Ectodermal cell (in vitro differentiated cells): Measurements from ENCODE around the gene CEP78.
"Not testable (repeated sequence)": the region's sequence is repeated elsewhere in the genome, so short reads cannot be mapped to it uniquely, and the experiment has no call there.

Source experiments
- H3K27ac ChIP-seq: 2 replicates; pipeline ENCODE4 v1.7.0; 2013; ENCODE audit warnings: mild to moderate bottlenecking, low read depth, low read length; ENCODE audit not compliant: insufficient read depth, poor library complexity, severe bottlenecking
- H3K27me3 ChIP-seq: 2 replicates; pipeline ENCODE4 v1.7.0; 2013; ENCODE audit warnings: mild to moderate bottlenecking, low read length; ENCODE audit not compliant: insufficient read depth, control insufficient read depth, poor library complexity, severe bottlenecking
- H3K36me3 ChIP-seq: one replicate; pipeline ENCODE4 v1.7.0; 2013; ENCODE audit warnings: low read length; ENCODE audit not compliant: control insufficient read depth, insufficient read depth
- H3K4me1 ChIP-seq: one replicate; pipeline ENCODE4 v1.7.0; 2013; ENCODE audit warnings: low read length; ENCODE audit not compliant: control insufficient read depth, insufficient read depth
- H3K4me3 ChIP-seq: 2 replicates; pipeline ENCODE4 v1.7.0; 2013; ENCODE audit warnings: low read depth, low read length, control low read depth; ENCODE audit not compliant: insufficient read depth
- H3K9me3 ChIP-seq: 2 replicates; pipeline ENCODE4 v1.7.0; 2013; ENCODE audit warnings: mild to moderate bottlenecking, low read length, moderate library complexity; ENCODE audit not compliant: control insufficient read depth
- WGBS, 2 experiments: methylation state at CpG; one replicate each; pipeline ENCODE4 v1.1.7; 2013; ENCODE audit warnings: missing lambda C conversion rate in 2 of 2; 5-methylcytosine and 5-hydroxymethylcytosine counted together

CEP78 gene

DNA sequence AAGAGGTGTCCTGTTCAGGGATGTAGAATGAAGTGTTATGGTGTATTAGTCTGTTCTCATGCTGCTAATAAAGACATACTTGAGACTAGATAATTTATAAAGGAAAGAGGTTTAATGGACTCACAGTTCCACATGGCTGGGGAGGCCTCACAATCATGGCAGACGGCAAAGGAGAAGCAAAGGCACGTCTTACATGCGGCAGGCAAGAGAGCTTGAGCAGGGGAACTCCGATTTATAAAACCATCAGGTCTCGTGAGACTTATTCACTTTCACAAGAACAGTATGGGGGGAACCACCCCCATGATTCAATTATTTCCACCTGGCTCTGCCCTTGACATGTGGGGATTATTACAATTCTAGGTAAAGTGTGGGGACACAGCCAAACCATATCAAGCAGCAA lies 3.4 kb upstream of the CEP78 start:
- WGBS, 2 experiments = 92 to 93% methylated on average over 5 of the region's 5 CpGs

GRCh38 chr9:78234810-78235209 lies 1.1 kb upstream of the CEP78 start:
- peak overlapping the region; percentile 81 for H3K4me3 ChIP-seq
- 86 to 92% methylated on average over 6 of the region's 7 CpGs for WGBS, 2 experiments
- H3K9me3 ChIP-seq = no peaks in the 10 kb centered on the region
- no peaks in the 10 kb centered on the region for H3K4me1 ChIP-seq
- H3K27ac ChIP-seq = no peak overlapping the region
- H3K36me3 ChIP-seq = no peaks in the 10 kb centered on the region
- H3K27me3 ChIP-seq = no peaks in the 10 kb centered on the region

More for the DNA sequence above, 3.4 kb upstream of the CEP78 start:
- not testable (repeated sequence) for H3K4me3 ChIP-seq, H3K4me1 ChIP-seq, H3K36me3 ChIP-seq, H3K27me3 ChIP-seq, H3K27ac ChIP-seq, H3K9me3 ChIP-seq

GRCh38 chr9:78235256-78235761 lies 566 bp upstream of the CEP78 start:
- Histone ChIP-seq H3K27me3 (no peaks in the 10 kb centered on the region), H3K4me3 (peak overlapping the region; percentile 81), H3K4me1 (no peaks in the 10 kb centered on the region), H3K36me3 (peaks cover 4% of the 10 kb centered on the region), H3K9me3 (no peaks in the 10 kb centered on the region), H3K27ac (peak overlapping the region; percentile 61)
- WGBS, 2 experiments = 15 to 16% methylated on average over 16 to 17 of the region's 17 CpGs

DNA sequence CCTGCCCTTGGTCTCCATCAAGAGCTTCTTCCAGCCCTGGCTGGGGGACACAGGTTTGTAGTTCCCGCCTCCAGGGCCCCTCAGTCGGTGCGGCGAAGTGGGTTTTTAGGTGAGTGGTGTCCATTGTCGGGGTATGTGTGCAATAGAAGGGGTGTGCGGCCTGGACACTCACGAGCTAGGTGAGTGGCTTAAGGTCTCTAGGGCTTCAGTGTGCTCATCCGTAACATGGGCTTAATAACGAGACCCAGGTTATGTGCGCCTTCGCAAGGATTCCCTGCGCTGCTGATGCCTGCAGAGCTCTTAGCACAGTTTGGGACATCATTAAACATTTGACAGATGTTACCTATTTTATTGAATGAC lies 656 bp downstream of the CEP78 start:
- H3K36me3 ChIP-seq = peaks cover 6% of the 10 kb centered on the region
- H3K9me3 ChIP-seq = no peaks in the 10 kb centered on the region
- H3K4me1 ChIP-seq = no peaks in the 10 kb centered on the region
- H3K27me3 ChIP-seq = no peaks in the 10 kb centered on the region
- H3K27ac ChIP-seq = no peak overlapping the region
- 4 to 5% methylated on average over 12 of the region's 12 CpGs for WGBS, 2 experiments
- H3K4me3 ChIP-seq = peak overlapping the region; percentile 81

GRCh38 chr9:78238046-78239038 lies 2.5 kb downstream of the CEP78 start:
- Histone ChIP-seq H3K9me3 (no peaks in the 10 kb centered on the region), H3K4me1 (no peaks in the 10 kb centered on the region), H3K27me3 (no peaks in the 10 kb centered on the region), H3K36me3 (peaks cover 14% of the 10 kb centered on the region), H3K27ac (no peak overlapping the region), H3K4me3 (no peak overlapping the region)
- 91 to 93% methylated on average over 13 of the region's 13 CpGs for WGBS, 2 experiments

DNA sequence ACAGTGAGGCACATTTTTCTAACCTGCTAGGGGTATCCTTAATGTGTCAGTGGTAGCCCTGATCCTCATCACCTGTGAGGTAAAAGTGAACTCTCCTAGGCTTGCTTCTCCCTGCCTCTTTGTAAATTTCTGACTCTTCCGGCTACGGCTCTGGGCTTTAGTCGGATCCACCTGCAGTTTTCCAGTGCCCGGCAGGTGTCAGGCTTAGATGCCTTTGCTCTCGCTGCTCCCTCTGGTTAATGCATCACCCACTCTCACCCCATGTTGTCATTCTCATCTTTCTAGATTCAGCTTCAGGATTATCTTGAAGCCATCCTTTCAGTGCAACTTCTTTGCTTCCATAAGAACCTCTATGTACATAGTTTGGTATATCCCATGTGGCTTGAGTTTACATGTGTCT lies 3.6 kb downstream of the CEP78 start:
- peaks cover 24% of the 10 kb centered on the region for H3K36me3 ChIP-seq
- no peak overlapping the region for H3K4me3 ChIP-seq
- no peaks in the 10 kb centered on the region for H3K9me3 ChIP-seq
- 70% methylated on average over 5 of the region's 5 CpGs for WGBS, 2 experiments
- H3K27me3 ChIP-seq = no peaks in the 10 kb centered on the region
- H3K27ac ChIP-seq = no peak overlapping the region
- no peaks in the 10 kb centered on the region for H3K4me1 ChIP-seq

- Histone ChIP-seq H3K4me1 (no peaks in the 10 kb centered on the region), H3K4me3 (no peak overlapping the region), H3K36me3 (peaks cover 32% of the 10 kb centered on the region), H3K9me3 (no peaks in the 10 kb centered on the region), H3K27ac (no peak overlapping the region), H3K27me3 (no peaks in the 10 kb centered on the region)
- 77 to 78% methylated on average over 3 of the region's 4 CpGs for WGBS, 2 experiments
Measured at GRCh38 chr9:78242041-78242440, 6.2 kb downstream of the CEP78 start.

DNA sequence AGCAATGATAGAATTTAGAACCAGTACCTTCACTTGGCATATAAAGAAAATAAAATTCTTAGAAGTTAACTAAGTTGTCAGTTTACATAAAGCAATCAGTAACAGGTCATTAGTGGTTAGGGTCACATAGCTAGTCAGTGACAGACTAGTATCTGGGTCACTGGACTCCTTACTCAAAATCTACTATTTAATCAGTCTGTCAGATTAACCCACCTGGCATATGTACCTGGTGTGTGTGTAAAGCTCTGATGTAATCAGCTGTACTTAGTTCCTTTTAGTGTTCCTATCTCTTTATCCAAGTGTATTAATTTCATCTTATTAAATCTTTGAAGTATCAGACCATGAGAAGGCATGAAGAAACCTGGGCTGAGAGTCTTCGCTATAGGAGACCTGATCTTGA lies 7.3 kb downstream of the CEP78 start:
- H3K9me3 ChIP-seq = no peaks in the 10 kb centered on the region
- peaks cover 37% of the 10 kb centered on the region for H3K36me3 ChIP-seq
- H3K4me1 ChIP-seq = no peaks in the 10 kb centered on the region
- H3K27ac ChIP-seq = no peak overlapping the region
- no peaks in the 10 kb centered on the region for H3K27me3 ChIP-seq
- H3K4me3 ChIP-seq = no peak overlapping the region
- 95 to 100% methylated on average over 1 of the region's 1 CpG for WGBS, 2 experiments

- Histone ChIP-seq H3K9me3 (no peaks in the 10 kb centered on the region), H3K36me3 (peaks cover 41% of the 10 kb centered on the region), H3K27ac (no peak overlapping the region), H3K4me1 (no peaks in the 10 kb centered on the region), H3K4me3 (no peak overlapping the region), H3K27me3 (no peaks in the 10 kb centered on the region)
- 96 to 100% methylated on average over 1 of the region's 1 CpG for WGBS, 2 experiments
Measured at GRCh38 chr9:78245401-78245800, 9.5 kb downstream of the CEP78 start.

DNA sequence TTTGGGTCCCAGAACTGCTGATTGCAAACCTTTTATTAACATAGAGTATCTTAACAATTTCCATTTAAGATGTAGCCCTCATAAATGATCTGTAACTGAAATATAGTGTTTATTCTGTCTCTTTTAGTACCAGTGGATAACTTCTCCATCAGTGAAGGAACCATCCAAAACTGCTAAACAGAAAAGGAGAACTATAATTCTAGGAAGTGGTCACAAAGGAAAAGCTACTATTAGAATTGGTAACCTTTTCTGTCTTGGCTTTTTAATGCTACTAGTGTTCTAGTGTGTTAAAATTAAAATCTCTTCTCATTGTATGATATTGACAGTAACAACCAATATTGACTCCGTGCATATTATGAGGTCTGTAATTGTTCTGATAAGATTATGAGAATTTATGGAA lies 12.8 kb downstream of the CEP78 start:
- Histone ChIP-seq H3K4me3 (no peak overlapping the region), H3K9me3 (no peaks in the 10 kb centered on the region), H3K27me3 (no peaks in the 10 kb centered on the region), H3K27ac (no peak overlapping the region), H3K4me1 (no peaks in the 10 kb centered on the region), H3K36me3 (peaks cover 30% of the 10 kb centered on the region)
- WGBS, 2 experiments = 100% methylated on average over 1 of the region's 1 CpG; no CpG with 5 or more reads in 1 of the 2 experiments
